ENCODE data around the gene SFPQ.
"Not testable (repeated sequence)": the region's sequence is repeated elsewhere in the genome, so short reads cannot be mapped to it uniquely, and the experiment has no call there.

Gene SFPQ

DNA sequence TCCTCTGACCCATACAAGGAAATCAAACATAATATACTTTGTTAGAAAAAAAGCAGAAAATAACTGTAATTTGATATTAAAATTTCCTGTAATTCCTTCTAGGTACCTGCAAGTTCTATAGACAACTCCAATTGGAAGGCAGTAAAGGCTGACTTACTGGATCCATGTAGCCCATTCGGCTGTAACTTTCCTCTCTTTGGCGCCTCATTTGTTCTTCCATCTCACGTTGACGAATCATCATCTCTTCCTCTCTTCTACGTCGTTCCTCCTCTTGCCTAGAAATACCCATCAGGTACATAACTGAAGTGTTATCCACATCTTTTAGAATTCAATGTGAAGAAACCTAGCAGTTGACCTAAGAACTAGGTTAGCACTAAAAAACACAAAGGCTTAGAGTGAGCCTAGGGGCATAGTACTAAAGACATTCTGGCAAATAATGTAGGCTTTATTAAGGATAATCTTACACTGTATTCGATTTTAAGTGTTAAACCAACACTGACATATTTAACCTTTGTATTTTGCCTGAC is 5.1 kb downstream of the SFPQ start:
- no peak for DNase-seq

DNA sequence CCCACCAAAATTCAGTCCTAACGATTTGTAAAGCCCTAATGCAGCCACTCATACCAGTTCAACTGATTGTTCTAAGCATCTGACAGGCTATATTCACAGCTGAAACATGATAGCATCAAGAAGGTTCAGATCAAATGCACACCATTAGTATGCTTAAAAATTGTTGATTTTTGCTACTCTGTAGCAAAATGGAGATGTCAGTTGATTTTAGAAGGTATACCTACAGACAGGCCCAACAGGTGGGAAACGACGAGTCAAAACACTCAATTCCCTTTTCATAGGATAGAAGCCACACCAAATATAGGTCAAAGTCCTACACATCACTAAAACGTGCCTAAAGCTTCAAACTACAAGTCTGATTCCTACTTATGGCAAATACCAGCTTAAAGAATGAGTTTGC is 6.7 kb downstream of the SFPQ start:
- no peak for DNase-seq

GRCh38 chr1:35185200-35185599 is 7.7 kb downstream of the SFPQ start:
- DNase-seq: no peak

GRCh38 chr1:35184495-35185199 is 8.3 kb downstream of the SFPQ start:
- no peak for DNase-seq

- no peak for DNase-seq
Measured at GRCh38 chr1:35181790-35182455, 11.0 kb downstream of the SFPQ start.

DNA sequence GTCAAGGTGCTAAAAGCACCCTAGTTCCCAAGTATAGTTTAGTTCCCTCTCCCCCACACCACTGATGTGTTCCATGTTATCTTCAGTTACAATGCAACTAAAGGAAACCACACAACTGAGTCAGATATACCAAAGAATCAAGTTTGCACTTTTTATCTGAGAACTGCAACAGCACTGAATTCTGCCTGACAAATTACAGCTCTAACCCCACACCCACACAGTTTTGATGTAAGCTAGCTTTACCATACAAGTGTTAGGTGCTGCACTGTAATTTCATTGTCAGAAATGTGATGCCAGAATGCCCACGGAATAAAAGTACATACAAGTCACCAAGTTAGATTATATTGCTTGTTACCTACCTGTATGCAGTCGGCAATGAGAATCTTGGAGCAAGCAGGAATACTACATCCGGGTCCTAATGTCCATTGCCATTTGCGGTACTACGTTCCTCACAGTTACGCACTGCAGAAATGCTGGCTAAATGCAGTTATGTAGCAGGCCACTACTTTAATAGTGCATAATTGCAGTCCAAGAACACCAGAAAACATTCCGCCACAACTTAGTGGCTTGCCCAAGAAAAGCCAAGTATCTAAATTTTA is 12.1 kb downstream of the SFPQ start:
- DNase-seq: no peak

- DNase-seq: no peak
Measured at GRCh38 chr1:35179908-35180307, 13.0 kb downstream of the SFPQ start.

DNA sequence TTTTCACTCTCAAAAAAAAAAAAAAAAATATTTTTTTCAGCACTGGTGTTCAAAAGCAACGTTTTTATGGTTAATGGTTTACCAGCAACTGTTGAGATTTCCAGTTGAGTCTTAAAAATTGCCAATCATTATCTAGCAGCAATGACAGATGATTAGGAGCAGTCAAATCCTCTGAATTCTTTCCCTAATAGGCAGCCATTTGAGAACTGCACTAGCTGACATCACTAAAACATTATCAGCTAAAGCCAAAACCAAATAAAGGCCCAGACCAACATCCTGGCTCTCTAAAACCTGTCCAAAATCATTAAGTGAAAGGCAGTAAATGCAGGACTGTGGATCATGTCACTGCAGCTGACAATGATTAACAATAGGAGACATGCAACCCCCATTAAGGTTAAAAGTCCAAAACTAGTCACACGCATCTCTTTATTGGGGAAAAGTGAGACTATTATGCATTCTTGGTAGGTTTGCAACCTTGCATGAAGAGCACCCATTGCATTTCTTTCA is 14.0 kb downstream of the SFPQ start:
- DNase-seq: no peak

- no peak for DNase-seq
Measured at GRCh38 chr1:35178295-35178695, 14.7 kb downstream of the SFPQ start.

GRCh38 chr1:35177237-35177786 is 15.6 kb downstream of the SFPQ start:
- DNase-seq: no peak

GRCh38 chr1:35175602-35176001 is 17.3 kb downstream of the SFPQ start:
- no peak for DNase-seq

DNA sequence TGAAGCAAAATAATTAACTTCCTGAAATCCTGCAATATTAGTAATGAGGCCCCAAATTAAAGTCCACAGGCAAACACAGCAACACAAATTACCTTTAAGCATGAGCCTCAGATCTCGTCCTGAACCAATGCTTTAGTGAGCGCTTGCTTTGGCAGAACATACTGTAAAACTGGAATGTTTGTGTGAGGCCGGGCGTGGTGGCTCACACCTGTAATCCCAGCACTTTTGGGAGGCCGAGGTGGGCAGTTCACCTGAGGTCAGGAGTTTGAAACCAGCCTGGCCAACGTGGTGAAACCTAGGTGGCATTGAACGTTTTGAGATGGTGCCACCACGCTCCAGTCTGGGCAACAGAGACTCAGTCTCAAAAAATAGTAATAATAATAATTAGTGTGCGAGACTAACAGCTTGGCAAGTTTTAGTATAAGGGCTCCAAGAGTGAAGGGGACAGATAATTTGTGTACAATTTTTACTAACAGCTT is 17.8 kb downstream of the SFPQ start:
- no peak for DNase-seq

GRCh38 chr1:35173909-35174540 is 18.9 kb downstream of the SFPQ start:
- DNase-seq: no peak

DNA sequence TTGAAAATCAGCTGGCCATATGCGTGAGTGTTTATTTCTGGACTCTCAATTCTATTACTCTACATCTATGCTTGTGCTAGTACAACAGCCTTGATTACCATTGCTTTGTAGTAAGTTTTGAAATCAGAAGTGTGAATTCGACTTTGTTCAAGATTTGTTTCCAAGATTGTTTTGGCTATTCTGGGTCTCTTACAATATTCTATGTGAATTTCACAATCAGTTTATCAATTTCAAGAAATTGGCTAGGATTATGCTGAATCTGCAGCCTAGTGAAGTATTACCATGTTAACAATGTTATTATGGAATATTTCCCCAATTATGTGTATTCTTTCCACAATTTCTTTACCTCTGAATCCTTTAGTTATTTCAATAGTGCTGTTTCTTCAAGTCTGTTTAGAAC is 19.5 kb downstream of the SFPQ start:
- no peak for DNase-seq

GRCh38 chr1:35172022-35172421 is 20.9 kb downstream of the SFPQ start:
- DNase-seq: no peak

- DNase-seq: no peak
Measured at GRCh38 chr1:35171579-35171978, 21.4 kb downstream of the SFPQ start.

GRCh38 chr1:35164893-35165292 is 28.1 kb downstream of the SFPQ start:
- DNase-seq: no peak

- no peak for DNase-seq
Measured at GRCh38 chr1:35151220-35151619, 41.7 kb downstream of the SFPQ start.

- DNase-seq: not testable (repeated sequence)
Measured at GRCh38 chr1:35145892-35146549, 46.9 kb downstream of the SFPQ start.

- DNase-seq: no peak
Measured at GRCh38 chr1:35143737-35144508, 49.0 kb downstream of the SFPQ start.

DNA sequence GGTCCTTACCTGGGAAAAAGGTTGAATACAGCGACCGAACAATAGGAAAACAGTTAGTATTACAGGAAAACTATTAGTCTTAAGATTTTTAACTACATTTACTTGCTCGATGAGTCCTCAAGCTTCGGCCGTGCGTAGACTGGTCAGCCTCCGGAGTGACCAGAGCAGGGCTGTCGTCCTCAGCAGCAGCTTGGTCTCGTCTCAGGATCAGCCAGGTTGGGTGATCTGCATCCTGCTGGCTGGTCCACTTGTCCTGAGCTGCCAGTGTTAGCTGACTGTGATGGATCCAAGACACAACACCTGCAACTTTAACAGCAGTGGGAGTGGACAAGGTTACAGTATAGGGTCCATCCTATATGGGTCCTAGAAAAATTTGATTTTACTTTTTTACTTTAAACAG is 50.2 kb downstream of the SFPQ start:
- not testable (repeated sequence) for DNase-seq

DNA sequence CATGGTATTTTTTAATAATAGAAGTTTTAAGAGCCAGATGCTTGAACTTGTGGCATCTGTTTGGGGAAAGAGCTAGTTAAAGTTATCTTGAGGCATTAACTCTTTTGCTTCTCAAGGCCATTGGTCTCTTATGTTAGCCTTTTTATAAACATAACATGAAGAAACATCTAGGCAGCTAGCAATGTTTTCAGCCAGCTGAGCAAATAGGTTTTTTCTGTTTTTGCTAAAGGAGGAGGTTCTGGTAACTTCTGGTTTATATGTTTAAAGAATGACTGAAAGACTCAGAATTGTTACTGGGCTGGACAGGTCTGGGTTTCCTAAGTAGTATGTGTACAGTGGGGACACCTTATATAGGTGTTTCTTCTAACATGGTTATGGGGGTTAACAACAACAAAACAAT is 50.7 kb downstream of the SFPQ start:
- not testable (repeated sequence) for DNase-seq
